Endothelial cell (in vitro differentiated cells): ENCODE measurements around the gene RNASE11. TPM values are rescaled to one million over a fixed set of nuclear protein-coding genes. Genes with fewer than 3 reads are reported as not detected.
"Not testable (repeated sequence)": the region's sequence is repeated elsewhere in the genome, so short reads cannot be mapped to it uniquely, and the experiment has no call there.

Experiments used
- DNase-seq: peaks from one replicate; pipeline ENCODE4 v3.0.0; 2021; ENCODE audit warnings: low spot score
- H3K27ac Mint-ChIP-seq: one replicate; pipeline ENCODE4 v1.8.0; 2021; ENCODE audit warnings: mixed read lengths, inconsistent platforms; ENCODE audit not compliant: unreplicated experiment
- H3K27me3 Mint-ChIP-seq: one replicate; pipeline ENCODE4 v1.8.0; 2021; ENCODE audit warnings: mild to moderate bottlenecking, moderate library complexity, mixed read lengths, inconsistent platforms; ENCODE audit not compliant: unreplicated experiment
- H3K36me3 Mint-ChIP-seq: one replicate; pipeline ENCODE4 v1.8.0; 2021; ENCODE audit warnings: mild to moderate bottlenecking, low read depth, mixed read lengths, inconsistent platforms; ENCODE audit not compliant: unreplicated experiment
- H3K4me1 Mint-ChIP-seq: one replicate; pipeline ENCODE4 v1.8.0; 2021; ENCODE audit warnings: mild to moderate bottlenecking, mixed read lengths, inconsistent platforms; ENCODE audit not compliant: unreplicated experiment
- H3K4me3 Mint-ChIP-seq: one replicate; pipeline ENCODE4 v1.8.0; 2021; ENCODE audit warnings: mild to moderate bottlenecking, mixed read lengths, inconsistent platforms; ENCODE audit not compliant: unreplicated experiment
- H3K9me3 Mint-ChIP-seq: one replicate; pipeline ENCODE4 v1.8.0; 2021; ENCODE audit warnings: mixed read lengths, inconsistent platforms; ENCODE audit not compliant: unreplicated experiment
- CTCF ChIP-seq: fragments of 200-600 bp; sonication (generic); IDR thresholded peaks from one replicate; pipeline ENCODE4 v1.5.0; 2021; ENCODE audit warnings: antibody characterized with exemption; ENCODE audit not compliant: unreplicated experiment
- total RNA-seq: library from RNA; stranded (reverse); fragmentation: NEBNext Ultra II Directional; extraction: Animal tissue kit (Norgen Biotek cat#: 25700); gene quantifications from one replicate; pipeline ENCODE4 v1.2.1, GENCODE V29; 2021; ENCODE audit not compliant: unreplicated experiment

RNASE11 gene
- total RNA-seq, 1 donor from 2014 or later = 0.31 TPM

- H3K9me3 Mint-ChIP-seq = peaks cover 5% of the 10 kb centered on the region
- DNase-seq = no peak
These were observed 19.4 kb downstream of the RNASE11 start for GRCh38 chr14:20568393-20568792.

DNA sequence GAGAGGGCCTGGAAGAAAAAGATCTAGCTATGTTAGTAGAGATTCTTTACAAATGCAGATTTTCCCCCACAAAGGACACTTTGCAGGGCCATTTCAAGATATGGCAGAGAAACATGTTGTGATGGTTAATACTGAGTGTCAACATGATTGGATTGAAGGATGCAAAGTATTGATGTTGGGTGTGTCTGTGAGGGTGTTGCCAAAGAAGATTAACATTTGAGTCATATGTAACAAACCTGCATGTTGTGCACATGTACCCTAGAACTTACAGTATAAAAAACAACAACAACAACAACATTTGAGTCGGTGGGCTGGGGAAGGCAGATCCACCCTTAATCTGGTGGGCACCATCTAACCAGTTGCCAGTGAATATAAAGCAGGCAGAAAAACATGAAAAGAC is 20.6 kb downstream of the RNASE11 start:
- H3K4me3 Mint-ChIP-seq, H3K9me3 Mint-ChIP-seq, H3K4me1 Mint-ChIP-seq, DNase-seq, H3K27ac Mint-ChIP-seq, H3K27me3 Mint-ChIP-seq, H3K36me3 Mint-ChIP-seq: not testable (repeated sequence)

More at GRCh38 chr14:20568393-20568792, 19.4 kb downstream of the RNASE11 start:
- Mint-ChIP-seq H3K27me3 (peaks cover 2% of the 10 kb centered on the region), H3K4me1 (no peaks in the 10 kb centered on the region), H3K4me3 (no peak overlapping the region), H3K36me3 (peaks cover 5% of the 10 kb centered on the region), H3K27ac (no peak overlapping the region)
- TF ChIP-seq CTCF = no peak

DNA sequence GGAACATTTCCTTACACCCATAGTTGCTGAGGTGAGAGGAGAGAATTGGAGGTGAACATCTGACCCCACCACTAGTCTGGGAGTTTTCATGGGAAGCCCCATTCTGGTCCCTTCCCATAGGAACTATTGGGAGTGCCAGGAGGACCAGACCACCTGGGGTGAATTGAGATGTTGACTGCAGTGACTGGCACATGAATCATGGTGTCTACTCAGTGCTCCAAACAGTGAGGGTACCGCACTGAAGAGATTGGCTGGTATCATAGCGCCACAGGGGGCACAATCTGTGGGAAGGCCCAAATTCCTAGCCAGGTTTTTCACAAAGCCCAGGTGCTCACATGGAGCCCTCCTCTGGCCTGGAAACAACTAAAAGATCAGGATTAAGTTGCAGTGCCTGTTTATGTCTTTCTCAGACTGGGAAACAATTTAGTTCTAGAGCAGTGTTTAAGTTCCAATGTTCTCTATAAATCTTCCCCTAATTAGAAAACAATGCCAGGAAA is 23.3 kb downstream of the RNASE11 start:
- no peak for DNase-seq
- Mint-ChIP-seq H3K4me1 (no peaks in the 10 kb centered on the region), H3K9me3 (peaks cover 5% of the 10 kb centered on the region), H3K4me3 (no peak overlapping the region), H3K36me3 (peaks cover 5% of the 10 kb centered on the region), H3K27ac (no peak overlapping the region), H3K27me3 (no peaks in the 10 kb centered on the region)
- no peak for TF ChIP-seq CTCF

DNA sequence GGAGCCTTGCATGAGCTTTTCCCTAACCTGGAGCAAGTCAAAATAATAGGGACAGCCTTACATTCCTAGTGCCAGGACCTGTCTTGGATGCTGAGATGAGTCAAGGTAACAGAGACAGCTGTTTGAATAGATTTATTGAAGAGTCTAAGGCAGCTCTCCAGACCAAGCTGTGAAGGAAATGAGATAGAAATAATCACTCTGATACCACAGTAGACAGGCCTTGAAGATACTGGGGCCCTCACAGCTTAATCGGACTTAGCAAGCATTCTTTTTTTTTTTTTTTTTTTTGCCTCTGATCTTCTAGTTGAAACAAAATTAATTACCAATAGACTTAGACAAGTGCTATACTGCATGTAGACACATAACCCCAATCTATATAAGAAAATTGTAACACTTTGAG is 23.8 kb downstream of the RNASE11 start:
- peaks cover 5% of the 10 kb centered on the region for H3K9me3 Mint-ChIP-seq
- H3K27me3 Mint-ChIP-seq = no peaks in the 10 kb centered on the region
- H3K4me3 Mint-ChIP-seq = no peak overlapping the region
- H3K36me3 Mint-ChIP-seq = peaks cover 5% of the 10 kb centered on the region
- H3K27ac Mint-ChIP-seq = no peak overlapping the region
- no peaks in the 10 kb centered on the region for H3K4me1 Mint-ChIP-seq
- DNase-seq = no peak
- TF ChIP-seq CTCF = no peak

DNA sequence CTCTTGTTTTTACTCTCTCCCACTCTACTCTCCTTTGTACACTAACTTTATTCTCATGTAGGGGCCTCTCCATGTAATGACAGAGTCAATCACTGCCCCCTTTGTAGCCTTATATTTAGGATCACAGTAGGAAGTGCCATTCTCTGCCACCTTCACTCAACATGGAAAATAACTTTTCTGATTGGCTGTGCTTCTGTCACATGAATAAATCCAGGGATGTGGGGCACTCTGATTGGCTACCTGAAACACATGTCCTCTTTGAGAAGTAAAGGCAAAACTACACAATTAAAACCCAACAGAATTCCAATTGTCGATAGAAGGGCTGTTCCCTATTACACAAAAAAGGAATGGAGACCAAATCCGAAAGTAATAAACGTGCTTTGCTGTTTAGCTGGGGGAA is 26.8 kb downstream of the RNASE11 start, which contains the start of gene RNASE9:
Gene RNASE9 (minus strand): TSS at position 87 of the 400 bp plus-strand sequence.
- no peak within 1 kb of the TSS for H3K27ac Mint-ChIP-seq
- peaks cover 4% of the 10 kb centered on the region for H3K4me1 Mint-ChIP-seq
- no peak for TF ChIP-seq CTCF
- H3K9me3 Mint-ChIP-seq = no peaks in the 10 kb centered on the region
- no peak for DNase-seq
- no peak within 1 kb of the TSS for H3K4me3 Mint-ChIP-seq
- H3K36me3 Mint-ChIP-seq = no peaks in the 10 kb centered on the region
- H3K27me3 Mint-ChIP-seq = no peaks in the 10 kb centered on the region
